ENCODE data around the gene TACC2. TPM values are rescaled to one million over a fixed set of nuclear protein-coding genes. Genes with fewer than 3 reads are reported as not detected.

TACC2 gene
- total RNA-seq, 1 donor from 2014 or later = not detected

DNA sequence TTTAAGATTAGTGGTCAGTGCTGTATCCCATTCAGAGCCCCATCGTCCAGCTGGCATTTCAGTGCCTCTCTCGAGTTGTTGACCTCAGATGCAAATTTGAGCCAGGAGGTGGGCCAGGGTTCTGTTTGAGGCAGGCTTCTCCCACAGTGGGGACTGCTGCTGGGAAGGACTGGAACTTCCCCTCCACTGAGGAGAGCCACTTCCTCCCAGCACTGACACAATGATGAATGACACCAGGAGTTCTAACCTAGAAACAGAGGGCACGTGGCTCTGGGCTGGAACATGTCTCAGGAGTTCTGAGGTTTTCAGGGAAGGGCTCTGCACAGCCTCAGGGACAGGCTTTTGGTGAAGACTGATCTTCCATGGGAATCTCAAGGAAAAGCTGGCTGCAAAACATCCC lies 263.8 kb downstream of the TACC2 start:
- Mint-ChIP-seq H3K27ac (no peak overlapping the region), H3K9me3 (no peaks in the 10 kb centered on the region), H3K4me1 (no peaks in the 10 kb centered on the region), H3K27me3 (peaks cover 2% of the 10 kb centered on the region), H3K4me3 (no peak overlapping the region), H3K36me3 (ENCODE audit: low read depth) (no peaks in the 10 kb centered on the region)
- TF ChIP-seq, protein P1, sequence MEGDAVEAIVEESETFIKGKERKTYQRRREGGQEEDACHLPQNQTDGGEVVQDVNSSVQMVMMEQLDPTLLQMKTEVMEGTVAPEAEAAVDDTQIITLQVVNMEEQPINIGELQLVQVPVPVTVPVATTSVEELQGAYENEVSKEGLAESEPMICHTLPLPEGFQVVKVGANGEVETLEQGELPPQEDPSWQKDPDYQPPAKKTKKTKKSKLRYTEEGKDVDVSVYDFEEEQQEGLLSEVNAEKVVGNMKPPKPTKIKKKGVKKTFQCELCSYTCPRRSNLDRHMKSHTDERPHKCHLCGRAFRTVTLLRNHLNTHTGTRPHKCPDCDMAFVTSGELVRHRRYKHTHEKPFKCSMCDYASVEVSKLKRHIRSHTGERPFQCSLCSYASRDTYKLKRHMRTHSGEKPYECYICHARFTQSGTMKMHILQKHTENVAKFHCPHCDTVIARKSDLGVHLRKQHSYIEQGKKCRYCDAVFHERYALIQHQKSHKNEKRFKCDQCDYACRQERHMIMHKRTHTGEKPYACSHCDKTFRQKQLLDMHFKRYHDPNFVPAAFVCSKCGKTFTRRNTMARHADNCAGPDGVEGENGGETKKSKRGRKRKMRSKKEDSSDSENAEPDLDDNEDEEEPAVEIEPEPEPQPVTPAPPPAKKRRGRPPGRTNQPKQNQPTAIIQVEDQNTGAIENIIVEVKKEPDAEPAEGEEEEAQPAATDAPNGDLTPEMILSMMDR (IDR thresholded peaks at IDR 0.05) = no peak
- POLR2A ChIA-PET = no interaction called here
- DNase-seq = no peak
- intact Hi-C loops (cut with micrococcal nuclease) = no loop called here
- no peak for ATAC-seq (ENCODE audit: low read depth)
- CTCF ChIA-PET = no interaction called here

DNA sequence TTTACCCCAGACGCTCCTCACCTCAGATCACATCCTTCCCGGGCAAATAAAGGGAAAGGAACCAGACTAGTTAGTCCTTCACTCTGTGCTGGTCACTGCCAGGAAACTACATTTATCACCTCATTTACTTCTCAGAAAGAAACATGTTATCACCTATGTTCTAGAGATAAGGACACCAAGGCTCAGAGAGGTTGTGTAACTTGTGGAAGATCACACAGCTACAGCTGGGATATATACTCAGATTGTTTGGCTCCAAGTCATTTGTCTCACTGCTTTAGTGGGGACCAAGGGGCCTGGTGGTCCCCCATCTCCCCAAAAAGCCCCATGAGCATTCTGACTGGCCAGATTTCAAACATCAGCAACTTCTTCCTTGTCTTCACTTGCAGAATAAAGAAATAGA lies 264.6 kb downstream of the TACC2 start:
- H3K36me3 Mint-ChIP-seq (ENCODE audit: low read depth) = no peaks in the 10 kb centered on the region
- H3K27ac Mint-ChIP-seq = no peak overlapping the region
- POLR2A ChIA-PET = no interaction called here
- intact Hi-C loops (cut with micrococcal nuclease) = no loop called here
- H3K9me3 Mint-ChIP-seq = no peaks in the 10 kb centered on the region
- H3K4me3 Mint-ChIP-seq = no peak overlapping the region
- no peak for ATAC-seq (ENCODE audit: low read depth)
- no peak for DNase-seq
- no peaks in the 10 kb centered on the region for H3K4me1 Mint-ChIP-seq
- peaks cover 2% of the 10 kb centered on the region for H3K27me3 Mint-ChIP-seq
- TF ChIP-seq, protein P1 (IDR thresholded peaks at IDR 0.05) = no peak
- CTCF ChIA-PET = no interaction called here

DNA sequence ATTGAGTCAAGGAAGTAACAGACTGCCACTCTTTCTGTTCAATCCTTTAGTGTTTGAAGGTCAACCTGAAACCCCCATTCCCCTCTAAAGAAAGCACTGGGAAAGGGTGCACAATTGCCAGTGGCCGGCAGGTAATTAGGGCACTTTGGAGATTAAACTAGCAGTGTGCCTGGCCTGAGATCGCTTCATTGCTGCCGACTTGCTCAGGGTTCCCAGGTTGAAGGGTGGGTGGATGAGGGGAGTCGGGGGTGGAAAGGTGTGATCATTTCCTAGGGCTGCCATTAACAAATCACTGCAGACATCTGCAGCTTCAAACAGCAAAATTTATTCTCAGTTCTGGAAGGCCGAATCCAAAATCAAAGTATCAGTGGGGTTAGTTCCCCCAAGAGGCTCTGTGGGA lies 265.9 kb downstream of the TACC2 start:
- peaks cover 5% of the 10 kb centered on the region for H3K27me3 Mint-ChIP-seq
- H3K4me1 Mint-ChIP-seq = no peaks in the 10 kb centered on the region
- intact Hi-C loops (cut with micrococcal nuclease) = no loop called here
- CTCF ChIA-PET = no interaction called here
- no peak overlapping the region for H3K27ac Mint-ChIP-seq
- H3K4me3 Mint-ChIP-seq = no peak overlapping the region
- POLR2A ChIA-PET = no interaction called here
- no peak for ATAC-seq (ENCODE audit: low read depth)
- no peaks in the 10 kb centered on the region for H3K36me3 Mint-ChIP-seq (ENCODE audit: low read depth)
- H3K9me3 Mint-ChIP-seq = no peaks in the 10 kb centered on the region
- TF ChIP-seq, protein P1 (IDR thresholded peaks at IDR 0.05) = no peak
- no peak for DNase-seq

DNA sequence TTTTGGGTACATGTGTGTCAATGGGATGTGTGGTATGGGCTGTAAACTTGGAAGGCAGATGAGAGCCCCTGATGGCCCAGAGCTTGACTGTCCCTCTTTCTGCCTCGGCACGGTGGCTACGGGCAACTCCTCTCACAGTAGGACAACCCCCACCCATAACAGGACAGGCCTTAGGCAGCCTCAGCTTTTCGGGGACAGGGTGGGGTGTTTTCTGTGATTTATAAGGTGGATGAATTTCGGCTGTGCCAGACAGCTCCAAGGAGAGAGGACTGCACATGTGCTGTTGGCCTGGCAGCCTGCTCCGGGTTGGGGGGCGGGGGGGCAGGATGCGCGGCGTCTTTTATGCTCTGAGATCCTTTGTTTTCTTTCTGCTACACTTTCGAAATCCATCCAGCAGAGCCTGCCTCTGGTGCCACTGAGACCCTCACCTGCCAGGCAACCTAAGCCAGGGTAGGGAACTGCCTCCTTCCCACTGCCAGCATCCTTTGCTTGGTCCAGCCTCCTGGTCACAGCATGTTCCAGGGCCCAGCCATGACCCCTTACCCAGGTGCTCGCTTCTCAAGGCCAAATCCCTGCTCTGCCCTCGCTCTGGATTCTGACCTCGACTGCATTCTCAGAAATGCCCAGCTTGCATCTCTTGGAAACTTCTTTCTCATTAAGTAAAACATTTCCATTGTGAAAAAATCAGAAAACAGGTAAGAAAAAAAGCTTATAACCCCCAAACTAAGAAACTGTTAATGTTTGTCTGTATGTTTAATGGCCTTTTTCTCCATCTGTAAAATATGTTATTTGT lies 266.7 kb downstream of the TACC2 start:
- DNase-seq = no peak
- ATAC-seq (ENCODE audit: low read depth) = no peak
- ChIA-PET POLR2A (no interaction called here), CTCF (no interaction called here)
- TF ChIP-seq, protein P1 (IDR thresholded peaks at IDR 0.05) = no peak
- H3K9me3 Mint-ChIP-seq = no peaks in the 10 kb centered on the region
- no peaks in the 10 kb centered on the region for H3K36me3 Mint-ChIP-seq (ENCODE audit: low read depth)
- H3K27ac Mint-ChIP-seq = no peak overlapping the region
- H3K4me3 Mint-ChIP-seq = no peak overlapping the region
- no peaks in the 10 kb centered on the region for H3K4me1 Mint-ChIP-seq
- intact Hi-C loops (cut with micrococcal nuclease) = no loop called here
- peaks cover 10% of the 10 kb centered on the region for H3K27me3 Mint-ChIP-seq

DNA sequence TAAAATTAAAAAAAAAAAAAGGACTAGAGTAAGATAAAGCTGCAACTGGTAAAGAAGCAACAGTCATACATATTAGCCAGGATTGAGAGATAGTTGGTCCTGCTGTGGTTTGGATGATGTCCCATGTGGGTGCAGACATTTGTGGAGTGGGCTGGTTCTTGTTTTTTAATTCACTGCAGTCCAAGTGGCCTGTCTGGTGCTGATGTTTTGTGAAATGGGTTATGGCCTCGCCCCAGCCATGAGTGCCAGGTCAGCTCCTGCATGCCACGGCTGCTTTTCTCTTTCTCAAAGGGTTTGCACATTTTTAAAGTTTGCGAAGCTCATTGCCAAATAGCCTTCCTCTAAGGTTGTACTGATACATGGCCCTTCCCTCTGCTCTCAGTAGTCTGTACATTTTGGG lies 268.1 kb downstream of the TACC2 start:
- TF ChIP-seq, protein P1 (IDR thresholded peaks at IDR 0.05) = no peak
- H3K4me3 Mint-ChIP-seq = no peak overlapping the region
- CTCF ChIA-PET = no interaction called here
- H3K4me1 Mint-ChIP-seq = no peaks in the 10 kb centered on the region
- intact Hi-C loops (cut with micrococcal nuclease) = no loop called here
- no peak overlapping the region for H3K27ac Mint-ChIP-seq
- POLR2A ChIA-PET = no interaction called here
- H3K36me3 Mint-ChIP-seq (ENCODE audit: low read depth) = no peaks in the 10 kb centered on the region
- ATAC-seq (ENCODE audit: low read depth) = no peak
- H3K9me3 Mint-ChIP-seq = peaks cover 6% of the 10 kb centered on the region
- peaks cover 10% of the 10 kb centered on the region for H3K27me3 Mint-ChIP-seq
- no peak for DNase-seq
